GM18873 (cell line): ENCODE results near the gene PML.
"Not testable (repeated sequence)": the region's sequence is repeated elsewhere in the genome, so short reads cannot be mapped to it uniquely, and the experiment has no call there.

Source experiments
- ATAC-seq: cut with Tn5 transposase; IDR thresholded peaks from one replicate; pipeline ENCODE4 v1.9.1; 2021; ENCODE audit warnings: mild to moderate bottlenecking, moderate library complexity, moderate number of reproducible peaks; ENCODE audit not compliant: unreplicated experiment, low FRiP score

Gene PML

GRCh38 chr15:74037171-74038117 is 42.9 kb downstream of the PML start:
- ATAC-seq, result no peak

DNA sequence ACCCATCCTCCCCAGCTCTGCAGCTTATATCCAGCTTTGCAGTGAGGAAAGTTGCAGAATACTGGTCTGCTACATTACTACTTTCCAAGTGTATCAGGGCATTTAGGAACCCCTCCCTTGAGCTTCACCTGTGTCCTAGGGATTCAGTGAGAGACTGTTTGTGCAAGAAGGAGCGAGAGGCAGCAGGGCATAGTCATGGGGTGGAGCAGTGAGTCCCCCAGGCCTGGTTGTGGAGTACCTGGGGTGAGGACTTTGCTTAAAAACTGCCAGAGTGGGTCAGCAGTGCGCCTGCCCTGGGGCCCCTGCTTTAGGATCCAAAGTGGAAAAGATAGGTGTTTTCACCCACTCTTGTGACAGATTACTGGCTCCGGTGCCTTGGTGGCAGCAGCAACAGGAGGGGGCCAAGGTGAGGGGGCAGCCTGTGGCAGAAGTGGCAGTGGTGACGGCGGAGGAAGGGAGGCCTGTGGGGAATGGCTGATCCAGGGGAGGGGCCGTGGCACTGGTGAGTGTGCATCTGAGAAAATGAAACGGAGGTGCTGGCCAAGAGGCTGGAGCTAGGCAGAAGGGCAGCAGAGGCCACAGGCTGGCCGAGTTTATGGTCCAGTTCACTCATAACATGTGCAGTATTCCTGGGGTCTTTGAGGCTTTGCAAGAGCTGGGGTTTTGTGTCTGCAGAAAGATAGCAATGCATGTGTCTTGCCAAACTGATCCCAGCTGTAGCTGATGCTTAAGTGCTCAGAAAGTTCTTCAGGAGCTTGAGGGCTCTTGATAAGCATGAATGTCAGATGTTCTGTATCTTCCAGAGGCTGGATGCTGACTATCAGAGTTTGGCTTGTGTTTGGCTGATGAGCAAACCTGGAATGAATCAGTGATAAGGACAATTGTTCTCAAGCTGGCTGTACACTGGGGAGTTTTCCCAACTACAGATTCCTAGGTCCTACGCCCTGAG is 44.5 kb downstream of the PML start:
- no peak for ATAC-seq

DNA sequence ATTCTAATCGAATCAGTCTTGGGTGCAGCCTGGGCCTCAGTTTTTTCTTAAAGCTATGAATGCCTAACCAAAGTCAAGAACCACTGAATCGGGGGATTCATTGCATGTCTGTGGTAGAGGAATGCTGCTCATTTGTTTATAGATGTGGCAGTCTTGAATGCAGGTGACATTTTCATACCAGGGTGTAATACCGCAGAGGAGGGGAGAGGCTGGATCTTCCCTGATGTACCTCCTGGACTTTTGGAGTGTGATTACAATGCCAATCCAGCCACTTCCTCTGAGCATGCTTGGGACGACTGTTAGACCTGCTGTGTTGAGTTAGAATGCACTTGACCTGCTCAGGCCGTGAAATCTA is 45.1 kb downstream of the PML start:
- ATAC-seq, result no peak

DNA sequence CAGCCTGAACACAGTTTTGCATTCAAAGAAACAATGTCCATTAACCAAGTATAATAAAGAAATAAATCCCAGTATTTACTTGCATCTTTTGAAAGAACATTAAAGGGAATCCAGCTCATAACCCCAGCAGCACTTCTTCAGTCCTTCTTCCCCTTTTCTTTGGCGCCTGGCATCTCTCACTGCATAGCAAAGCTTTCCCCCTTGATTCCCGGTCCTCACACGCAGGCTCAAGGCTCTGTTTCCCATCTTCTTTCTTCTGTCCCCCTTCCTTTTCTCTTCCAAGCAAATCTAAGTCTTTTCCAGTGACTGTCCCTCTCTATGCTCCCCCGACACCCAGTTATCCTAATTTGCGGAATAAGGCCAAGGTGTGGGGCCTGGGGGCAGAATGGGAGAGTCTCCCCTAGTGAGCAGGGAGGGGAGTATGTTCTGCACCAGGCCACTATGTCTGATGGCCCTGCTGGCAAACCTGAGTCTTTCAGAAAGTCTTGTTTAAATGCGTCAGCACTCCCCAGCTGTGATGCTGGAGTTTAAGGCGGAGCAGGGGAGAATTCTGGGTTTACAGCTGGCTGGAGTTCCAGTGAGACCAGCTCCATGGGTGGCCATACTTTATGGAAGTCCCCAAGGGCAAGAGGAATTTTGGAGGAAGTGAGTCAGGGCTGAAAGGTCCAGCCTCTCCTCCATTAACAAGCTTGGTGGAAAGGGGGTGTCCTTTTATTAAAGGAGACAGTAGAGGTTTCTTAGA is 45.8 kb downstream of the PML start:
- no peak for ATAC-seq

- no peak for ATAC-seq
These were observed 46.8 kb downstream of the PML start for GRCh38 chr15:74041311-74041756.

DNA sequence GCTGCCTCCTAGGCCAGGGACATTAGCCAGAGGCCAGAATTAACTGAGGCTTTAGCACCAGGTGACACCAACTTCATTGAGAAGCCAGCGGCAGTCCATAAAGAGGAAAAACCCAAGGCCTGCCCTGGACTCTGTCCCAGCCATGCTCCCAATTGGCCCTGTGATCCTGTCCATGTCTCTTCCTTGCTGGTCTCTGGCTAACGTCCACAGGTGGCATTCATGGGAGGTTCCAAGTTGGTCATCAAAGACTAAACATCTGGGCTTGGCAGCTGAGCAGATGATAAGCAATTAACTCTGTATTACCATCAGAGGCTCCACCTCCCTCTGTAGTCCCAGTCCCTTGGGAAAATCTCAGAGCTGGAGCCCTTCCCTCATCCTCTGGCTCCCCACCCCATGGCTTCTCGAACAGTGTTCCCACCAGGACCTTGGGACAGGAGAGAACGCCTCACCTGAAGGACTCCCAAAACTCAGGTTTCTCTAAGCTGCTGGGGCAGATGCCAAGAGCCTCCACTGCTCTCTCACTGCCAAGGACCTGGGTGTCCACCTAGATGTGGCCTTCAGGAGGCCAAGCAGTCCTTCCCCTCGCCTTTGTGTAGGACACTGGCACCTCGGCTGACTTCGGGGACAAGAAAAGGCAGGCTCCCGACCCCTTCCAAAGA is 47.4 kb downstream of the PML start:
- ATAC-seq, result no peak

- ATAC-seq, result no peak
These were observed 48.3 kb downstream of the PML start for GRCh38 chr15:74042603-74043424.

- ATAC-seq, result no peak
These were observed 49.1 kb downstream of the PML start for GRCh38 chr15:74043425-74044266.

DNA sequence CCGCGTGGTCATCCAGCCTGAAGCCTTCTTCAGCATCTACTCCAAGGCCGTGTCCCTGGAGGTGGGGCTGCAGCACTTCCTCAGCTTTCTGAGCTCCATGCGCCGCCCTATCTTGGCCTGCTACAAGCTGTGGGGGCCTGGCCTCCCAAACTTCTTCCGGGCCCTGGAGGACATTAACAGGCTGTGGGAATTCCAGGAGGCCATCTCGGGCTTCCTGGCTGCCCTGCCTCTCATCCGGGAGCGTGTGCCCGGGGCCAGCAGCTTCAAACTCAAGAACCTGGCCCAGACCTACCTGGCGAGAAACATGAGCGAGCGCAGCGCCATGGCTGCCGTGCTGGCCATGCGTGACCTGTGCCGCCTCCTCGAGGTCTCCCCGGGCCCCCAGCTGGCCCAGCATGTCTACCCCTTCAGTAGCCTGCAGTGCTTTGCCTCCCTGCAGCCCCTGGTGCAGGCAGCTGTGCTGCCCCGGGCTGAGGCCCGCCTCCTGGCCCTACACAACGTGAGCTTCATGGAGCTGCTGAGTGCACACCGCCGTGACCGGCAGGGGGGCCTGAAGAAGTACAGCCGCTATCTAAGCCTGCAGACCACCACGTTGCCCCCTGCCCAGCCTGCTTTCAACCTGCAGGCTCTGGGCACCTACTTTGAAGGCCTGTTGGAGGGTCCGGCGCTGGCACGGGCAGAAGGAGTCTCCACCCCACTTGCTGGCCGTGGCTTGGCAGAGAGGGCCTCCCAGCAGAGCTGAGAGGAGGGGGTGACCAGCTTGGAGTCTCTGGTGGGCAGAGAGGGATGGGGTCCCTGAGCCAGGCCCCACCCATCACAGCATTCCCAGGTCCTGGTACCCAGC is 50.0 kb downstream of the PML start:
- no peak for ATAC-seq

DNA sequence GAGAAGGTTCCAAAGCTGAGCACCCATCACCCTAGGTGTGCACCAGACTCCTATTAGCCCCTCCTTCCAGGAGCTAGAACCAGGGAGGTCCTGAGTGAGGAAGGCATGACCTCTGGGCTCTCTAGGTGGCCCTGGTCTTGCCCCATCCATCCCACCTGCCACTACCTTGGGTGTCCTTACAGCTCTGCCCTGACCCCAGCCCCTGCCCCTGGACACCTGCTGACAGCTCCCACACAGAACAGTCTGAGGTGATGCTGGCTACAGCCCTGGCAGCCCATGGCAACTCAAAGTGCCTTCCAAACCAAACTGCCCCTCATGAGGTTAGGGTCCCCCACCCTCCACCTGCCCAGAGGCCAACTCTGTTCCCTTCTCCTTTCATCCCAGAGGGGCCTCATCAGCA is 50.7 kb downstream of the PML start:
- ATAC-seq, result no peak

GRCh38 chr15:74045636-74046274 is 51.2 kb downstream of the PML start:
- no peak for ATAC-seq

- no peak for ATAC-seq
These were observed 51.8 kb downstream of the PML start for GRCh38 chr15:74046275-74046674.

DNA sequence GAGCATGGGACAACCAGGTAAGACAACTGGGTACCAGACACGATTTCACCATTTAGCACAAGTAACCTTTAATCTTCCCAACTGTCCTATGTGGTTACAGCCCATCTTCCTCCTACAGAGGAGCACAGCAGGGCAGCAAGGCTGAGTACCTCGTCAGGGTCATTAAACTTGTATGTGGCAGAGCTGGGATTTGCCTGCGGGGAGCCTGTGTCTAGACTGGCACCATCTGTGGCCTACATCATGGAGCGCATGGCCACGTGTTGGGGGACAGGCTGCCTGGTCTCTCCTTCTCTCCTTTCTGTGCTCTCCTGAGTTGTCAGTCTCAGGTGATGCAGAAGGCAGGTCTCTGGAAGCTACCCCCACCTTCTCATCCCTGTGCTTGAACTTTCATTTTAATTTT is 55.6 kb downstream of the PML start:
- ATAC-seq, result no peak

GRCh38 chr15:74050556-74051234 is 56.2 kb downstream of the PML start:
- no peak for ATAC-seq

DNA sequence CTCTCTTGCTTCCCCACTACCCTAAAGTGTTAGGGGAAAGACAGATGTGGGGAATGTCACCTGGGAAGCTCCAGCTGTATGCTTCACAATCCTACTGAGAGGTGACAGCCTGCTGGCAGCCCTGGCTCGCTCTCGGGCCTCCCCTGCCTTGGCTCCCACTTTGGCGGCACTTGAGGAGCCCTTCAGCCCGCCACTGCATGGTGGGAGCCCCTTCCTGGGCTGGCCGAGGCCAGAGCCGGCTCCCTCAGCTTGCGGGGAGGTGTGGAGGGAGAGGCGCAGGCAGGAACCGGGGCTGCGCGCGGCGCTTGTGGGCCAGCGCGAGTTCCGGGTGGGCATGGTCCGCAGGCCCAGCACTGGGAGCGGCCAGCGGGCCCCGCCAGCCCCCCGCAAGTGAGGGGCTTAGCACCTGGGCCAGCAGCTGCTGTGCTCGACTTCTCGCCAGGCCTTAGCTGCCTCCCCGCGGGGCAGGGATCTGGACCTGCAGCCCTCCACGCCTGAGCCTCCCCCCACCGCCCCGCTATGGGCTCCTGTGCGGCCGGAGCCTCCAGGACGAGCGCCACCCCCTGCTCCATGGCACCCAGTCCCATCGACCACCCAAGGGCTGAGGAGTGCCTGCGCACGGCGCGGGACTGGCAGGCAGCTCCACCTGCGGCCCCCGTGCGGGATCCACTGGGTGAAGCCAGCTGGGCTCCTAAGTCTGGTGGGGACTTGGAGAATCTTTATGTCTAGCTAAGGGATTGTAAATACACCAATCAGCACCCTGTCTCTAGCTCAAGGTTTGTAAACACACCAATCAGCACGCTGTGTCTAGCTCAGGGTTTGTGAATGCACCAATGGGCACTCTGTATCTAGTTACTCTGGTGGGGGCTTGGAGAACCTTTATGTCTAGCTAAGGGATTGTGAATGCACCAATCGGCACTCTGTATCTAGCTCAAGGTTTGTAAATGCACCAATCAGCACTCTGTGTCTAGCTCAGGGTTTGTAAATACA is 58.0 kb downstream of the PML start:
- ATAC-seq, result not testable (repeated sequence)
